SK-N-SH treated with all-trans-retinoic acid at 6 μM for 48 hours (cell line): ENCODE results near the gene SMAP1.

Experiments
- ATAC-seq: fragments of 200-7000 bp; cut with Tn5 transposase; 3 replicates; pipeline ENCODE4 v1.9.1; 2020; ENCODE audit warnings: mild to moderate bottlenecking, moderate library complexity
- ARNTL ChIP-seq: fragments of 450-650 bp; formaldehyde crosslinking; IDR thresholded peaks from 2 replicates; pipeline ENCODE4 v1.5.0; 2020; ENCODE audit warnings: low read depth, mild to moderate bottlenecking, moderate library complexity, borderline replicate concordance
- BACH2 ChIP-seq: fragments of 250-450 bp; sonication (Bioruptor Pico); IDR thresholded peaks from 2 replicates; pipeline ENCODE4 v1.9.0; 2021; ENCODE audit warnings: mild to moderate bottlenecking, borderline replicate concordance
- CREB5 ChIP-seq: fragments of 250-450 bp; sonication (Bioruptor Pico); IDR thresholded peaks from 2 replicates; pipeline ENCODE4 v1.5.1; 2020; ENCODE audit warnings: low read depth, mild to moderate bottlenecking, moderate library complexity
- CSDC2 ChIP-seq: fragments of 250-450 bp; sonication (Bioruptor Pico); IDR thresholded peaks from 2 replicates; pipeline ENCODE4 v1.5.0; 2020; ENCODE audit warnings: mild to moderate bottlenecking, moderate library complexity
- CSRNP3 ChIP-seq: fragments of 250-450 bp; sonication (Bioruptor Pico); IDR thresholded peaks from 2 replicates; pipeline ENCODE4 v1.5.1; 2021; ENCODE audit warnings: mild to moderate bottlenecking, moderate library complexity
- ESRRG ChIP-seq: fragments of 250-450 bp; sonication (Bioruptor Pico); IDR thresholded peaks from 2 replicates; pipeline ENCODE4 v1.6.1; 2021; ENCODE audit warnings: mild to moderate bottlenecking
- GLIS3 ChIP-seq: fragments of 250-450 bp; sonication (Bioruptor Pico); IDR thresholded peaks from 2 replicates; pipeline ENCODE4 v1.5.0; 2020; ENCODE audit warnings: mild to moderate bottlenecking, moderate library complexity
- ISL1 ChIP-seq: fragments of 250-450 bp; sonication (Bioruptor Pico); IDR thresholded peaks from 2 replicates; pipeline ENCODE4 v2.1.2; 2022; ENCODE audit warnings: mild to moderate bottlenecking, moderate library complexity
- POU6F1 ChIP-seq: fragments of 250-450 bp; sonication (Bioruptor Pico); IDR thresholded peaks from 2 replicates; pipeline ENCODE4 v1.8.0; 2021; ENCODE audit warnings: low read depth, mild to moderate bottlenecking, moderate library complexity, borderline replicate concordance
- RARB ChIP-seq: fragments of 250-450 bp; sonication (Bioruptor Pico); IDR thresholded peaks from 2 replicates; pipeline ENCODE4 v1.8.0; 2021; ENCODE audit warnings: mild to moderate bottlenecking, moderate library complexity
- SNAI2 ChIP-seq: fragments of 250-450 bp; sonication (Bioruptor Pico); IDR thresholded peaks from 2 replicates; pipeline ENCODE4 v1.5.0; 2020; ENCODE audit warnings: mild to moderate bottlenecking, moderate library complexity
- TOX ChIP-seq: fragments of 250-450 bp; sonication (Bioruptor Pico); IDR thresholded peaks from 2 replicates; pipeline ENCODE4 v1.8.0; 2021; ENCODE audit warnings: mild to moderate bottlenecking, moderate library complexity, borderline replicate concordance
- TSHZ2 ChIP-seq: fragments of 250-450 bp; sonication (Bioruptor Pico); IDR thresholded peaks from 2 replicates; pipeline ENCODE4 v1.5.0; 2020; ENCODE audit warnings: mild to moderate bottlenecking, moderate library complexity
- ZFP3 ChIP-seq: fragments of 250-450 bp; sonication (Bioruptor Pico); IDR thresholded peaks from 2 replicates; pipeline ENCODE4 v1.5.0; 2020; ENCODE audit warnings: mild to moderate bottlenecking, moderate library complexity
- ZFP30 ChIP-seq: fragments of 450-650 bp; formaldehyde crosslinking; IDR thresholded peaks from 2 replicates; pipeline ENCODE4 v1.5.0; 2022; ENCODE audit warnings: mild to moderate bottlenecking, moderate library complexity
- ZNF565 ChIP-seq: fragments of 450-650 bp; formaldehyde crosslinking; conservative IDR thresholded peaks from 2 replicates; pipeline ENCODE4 v1.5.0; 2020; ENCODE audit warnings: low read depth, mild to moderate bottlenecking, moderate library complexity
- ZNF70 ChIP-seq: fragments of 450-650 bp; formaldehyde crosslinking; IDR thresholded peaks from 2 replicates; pipeline ENCODE4 v1.5.0; 2020; ENCODE audit warnings: mild to moderate bottlenecking, moderate library complexity
- ZNF8 ChIP-seq: fragments of 450-650 bp; formaldehyde crosslinking; IDR thresholded peaks from 2 replicates; pipeline ENCODE4 v1.5.0; 2020; ENCODE audit warnings: mild to moderate bottlenecking, moderate library complexity

Gene SMAP1

GRCh38 chr6:70884074-70884983, 216.6 kb downstream of the SMAP1 start (continued):
- TF ChIP-seq CREB5 (CRISPR knock-in tag) (no peak), GLIS3 (no peak), BACH2 (CRISPR knock-in tag) (no peak), CSDC2 (CRISPR knock-in tag) (no peak)
- TF ChIP-seq, all 23 proteins: peak for 0

- no peak for TF ChIP-seq TSHZ2 (CRISPR knock-in tag)
- no peak for TF ChIP-seq ZNF8
- no peak for TF ChIP-seq SNAI2
- no peak for TF ChIP-seq ZNF565 (CRISPR knock-in tag)
- no peak for TF ChIP-seq ISL1 (CRISPR knock-in tag)
- TF ChIP-seq ZNF70 (CRISPR knock-in tag), result no peak
- no peak for TF ChIP-seq ARNTL
- TF ChIP-seq CSDC2 (CRISPR knock-in tag), result no peak
- no peak for ATAC-seq
These were observed 218.4 kb downstream of the SMAP1 start for GRCh38 chr6:70886071-70886470.

- TF ChIP-seq ZFP3 (CRISPR knock-in tag) (no peak), ZFP30 (CRISPR knock-in tag) (no peak), CREB5 (CRISPR knock-in tag) (no peak), RARB (CRISPR knock-in tag) (no peak), ESRRG (CRISPR knock-in tag) (no peak), TSHZ2 (CRISPR knock-in tag) (no peak), ZNF565 (CRISPR knock-in tag) (no peak), BACH2 (CRISPR knock-in tag) (no peak), TOX (CRISPR knock-in tag) (no peak), CSRNP3 (CRISPR knock-in tag) (no peak), ISL1 (CRISPR knock-in tag) (no peak), POU6F1 (CRISPR knock-in tag) (no peak)
- no peak for ATAC-seq
These were observed 219.0 kb downstream of the SMAP1 start for GRCh38 chr6:70886661-70887060.
